ENCODE measurements around the gene AQP12A.

GRCh38 chr2:240650254-240650965 is 41.3 kb upstream of the AQP12A start:
- TF ChIP-seq CTCF (IDR thresholded peaks at IDR 0.05) (no peak), SIN3A (IDR thresholded peaks at IDR 0.05; ENCODE audit: borderline replicate concordance, insufficient read depth, low read depth, low read length) (no peak)
